ENCODE data around the gene CTNND2.

DNA sequence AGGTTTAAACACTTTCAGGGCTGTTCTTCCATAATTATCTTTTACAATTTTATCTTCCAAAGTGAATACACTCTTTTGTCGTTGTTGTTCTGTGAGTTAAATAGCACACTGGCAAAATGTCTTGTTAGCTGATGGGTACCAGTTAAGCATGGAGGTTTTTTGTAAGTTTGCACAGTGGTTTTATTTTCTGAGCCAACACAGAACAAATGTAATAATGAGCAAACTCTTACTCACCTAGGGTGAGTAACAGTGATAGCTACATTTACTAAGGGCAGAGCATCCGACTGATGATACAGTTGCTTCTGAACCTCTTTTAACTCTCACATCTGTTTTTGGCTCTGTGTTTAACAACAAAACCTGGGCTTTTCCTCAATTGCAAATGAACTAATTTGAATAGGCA lies 103.2 kb downstream of the CTNND2 start:
- TF ChIP-seq POLR2AphosphoS5 (IDR thresholded peaks at IDR 0.05; ENCODE audit: control insufficient read depth, insufficient read depth, low read depth, low read length): no peak
- no peak for TF ChIP-seq NELFE (IDR thresholded peaks at IDR 0.05; ENCODE audit: insufficient read depth, insufficient read length)
- no peak for TF ChIP-seq GTF2F1 (IDR thresholded peaks at IDR 0.05; ENCODE audit: low read depth, low read length)
- TF ChIP-seq, protein P1, sequence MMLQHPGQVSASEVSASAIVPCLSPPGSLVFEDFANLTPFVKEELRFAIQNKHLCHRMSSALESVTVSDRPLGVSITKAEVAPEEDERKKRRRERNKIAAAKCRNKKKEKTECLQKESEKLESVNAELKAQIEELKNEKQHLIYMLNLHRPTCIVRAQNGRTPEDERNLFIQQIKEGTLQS (IDR thresholded peaks at IDR 0.05): no peak
- TF ChIP-seq, protein P1 (CRISPR knock-in tag; conservative IDR thresholded peaks at IDR 0.05): no peak
- no peak for TF ChIP-seq MAZ (CRISPR knock-in tag; conservative IDR thresholded peaks at IDR 0.05 in 1 of 2, IDR thresholded peaks at IDR 0.05 in 1 of 2)
- TF ChIP-seq, protein P2, sequence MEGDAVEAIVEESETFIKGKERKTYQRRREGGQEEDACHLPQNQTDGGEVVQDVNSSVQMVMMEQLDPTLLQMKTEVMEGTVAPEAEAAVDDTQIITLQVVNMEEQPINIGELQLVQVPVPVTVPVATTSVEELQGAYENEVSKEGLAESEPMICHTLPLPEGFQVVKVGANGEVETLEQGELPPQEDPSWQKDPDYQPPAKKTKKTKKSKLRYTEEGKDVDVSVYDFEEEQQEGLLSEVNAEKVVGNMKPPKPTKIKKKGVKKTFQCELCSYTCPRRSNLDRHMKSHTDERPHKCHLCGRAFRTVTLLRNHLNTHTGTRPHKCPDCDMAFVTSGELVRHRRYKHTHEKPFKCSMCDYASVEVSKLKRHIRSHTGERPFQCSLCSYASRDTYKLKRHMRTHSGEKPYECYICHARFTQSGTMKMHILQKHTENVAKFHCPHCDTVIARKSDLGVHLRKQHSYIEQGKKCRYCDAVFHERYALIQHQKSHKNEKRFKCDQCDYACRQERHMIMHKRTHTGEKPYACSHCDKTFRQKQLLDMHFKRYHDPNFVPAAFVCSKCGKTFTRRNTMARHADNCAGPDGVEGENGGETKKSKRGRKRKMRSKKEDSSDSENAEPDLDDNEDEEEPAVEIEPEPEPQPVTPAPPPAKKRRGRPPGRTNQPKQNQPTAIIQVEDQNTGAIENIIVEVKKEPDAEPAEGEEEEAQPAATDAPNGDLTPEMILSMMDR (IDR thresholded peaks at IDR 0.05 in 2 of 3, conservative IDR thresholded peaks at IDR 0.05 in 1 of 3; ENCODE audit: insufficient read depth in 2 of 3, low read depth in 1 of 3, low read length in 3 of 3): no peak

All from K562 (cell line).